A549 (cell line): Measurements from ENCODE around the gene ANKAR. TPM values are rescaled to one million over a fixed set of nuclear protein-coding genes. Genes with fewer than 3 reads are reported as not detected.

Source experiments
- ATAC-seq, 2 experiments: fragments of 200-7000 bp in 1 of 2; fragments of >200 bp in 1 of 2; cut with Nextera tagmentation in 1 of 2; cut with Tn5 transposase in 1 of 2; 3 replicates each; pipeline versions ENCODE4 v1.8.0 to v1.9.1; 2018 to 2020; ENCODE audit warnings: mild to moderate bottlenecking in 1 of 2, moderate library complexity in 1 of 2
- CTCF ChIA-PET: fragments of 300-600 bp; sonication (Branson Sonifier 250); formaldehyde crosslinking; extraction: SDS; loops from one replicate; lab custom pipeline; 2021; ENCODE audit warnings: antibody characterized with exemption, inconsistent platforms; lab: Yijun Ruan, JAX
- POLR2A ChIA-PET: fragments of 350-600 bp; formaldehyde crosslinking; extraction: SDS; loops from one replicate; lab custom pipeline; 2021; ENCODE audit warnings: antibody characterized with exemption, inconsistent platforms; lab: Yijun Ruan, JAX
- DNase-seq, 2 experiments: peaks; one replicate each; pipeline versions ENCODE4 v3.0.0 to v3.0.0-alpha.2; 2011 to 2016; ENCODE audit warnings: low read depth in 1 of 2, low spot score in 1 of 2
- FAIRE-seq: peaks from 2 replicates; lab custom pipeline; 2011; peaks lifted over from hg19 to GRCh38; lab: Jason Lieb, UNC
- H3K27ac ChIP-seq, 2 experiments: fragments of >200 bp; sonication (Bioruptor Twin); formaldehyde crosslinking; 3 replicates each; pipeline ENCODE4 v1.5.1; 2016 to 2017
- H3K4me1 ChIP-seq: fragments of >200 bp; sonication (Bioruptor Twin); formaldehyde crosslinking; 3 replicates; pipeline ENCODE4 v1.6.1; 2016
- H3K4me2 ChIP-seq: fragments of >200 bp; sonication (Bioruptor Twin); formaldehyde crosslinking; 3 replicates; pipeline ENCODE4 v1.6.1; 2016
- H3K4me3 ChIP-seq: fragments of >200 bp; sonication (Bioruptor Twin); formaldehyde crosslinking; 3 replicates; pipeline ENCODE4 v1.5.1; 2016
- H3K9me3 ChIP-seq: fragments of >200 bp; sonication (Bioruptor Twin); formaldehyde crosslinking; 3 replicates; pipeline ENCODE4 v1.6.1; 2016
- CBX8 ChIP-seq: fragments of 200-600 bp; sonication (generic); IDR thresholded peaks from 2 replicates; pipeline ENCODE4 v1.6.1; 2016
- CEBPB ChIP-seq, 2 experiments: fragments of >200 bp in 1 of 2; sonication (Bioruptor Twin) in 1 of 2; formaldehyde crosslinking in 1 of 2; IDR thresholded peaks; 2 replicates each; pipeline ENCODE4 v1.6.1; 2012 to 2016
- ELK1 ChIP-seq: fragments of 150-350 bp; IDR thresholded peaks from 2 replicates; pipeline ENCODE4 v1.6.1; 2014; ENCODE audit warnings: low read depth, mild to moderate bottlenecking, low read length
- HEYL ChIP-seq: fragments of 250-450 bp; sonication (Bioruptor Pico); IDR thresholded peaks from 2 replicates; pipeline ENCODE4 v1.8.0; 2021; ENCODE audit warnings: mild to moderate bottlenecking, moderate library complexity
- HOXA7 ChIP-seq: fragments of 250-450 bp; sonication (Bioruptor Pico); IDR thresholded peaks from 2 replicates; pipeline ENCODE4 v1.5.0; 2020; ENCODE audit warnings: mild to moderate bottlenecking, moderate library complexity
- MAZ ChIP-seq: fragments of 150-350 bp; IDR thresholded peaks from 2 replicates; pipeline ENCODE4 v1.6.1; 2014; ENCODE audit warnings: antibody characterized with exemption, low read depth, low read length, borderline replicate concordance
- NR3C1 ChIP-seq: fragments of >200 bp; sonication (Bioruptor Twin); formaldehyde crosslinking; IDR thresholded peaks from 3 replicates; pipeline ENCODE4 v1.6.1; 2017
- RAD21 ChIP-seq, 2 experiments: fragments of >200 bp in 1 of 2; sonication (Bioruptor Twin) in 1 of 2; formaldehyde crosslinking in 1 of 2; IDR thresholded peaks in 1 of 2; conservative IDR thresholded peaks in 1 of 2; 2 replicates in 1 of 2; 3 replicates in 1 of 2; pipeline ENCODE4 v1.6.1; 2012 to 2018; ENCODE audit warnings: inconsistent platforms in 1 of 2
- RFX5 ChIP-seq: fragments of 450-650 bp; IDR thresholded peaks from 2 replicates; pipeline ENCODE4 v1.7.1; 2014; ENCODE audit warnings: antibody characterized with exemption, mild to moderate bottlenecking, moderate library complexity
- SMC3 ChIP-seq: fragments of >200 bp; sonication (Bioruptor Twin); formaldehyde crosslinking; IDR thresholded peaks from 3 replicates; pipeline ENCODE4 v1.6.1; 2018; ENCODE audit warnings: inconsistent platforms
- ZSCAN20 ChIP-seq: fragments of 250-450 bp; sonication (Bioruptor Pico); IDR thresholded peaks from 2 replicates; pipeline ENCODE4 v1.8.0; 2022; ENCODE audit warnings: mild to moderate bottlenecking, moderate library complexity
- WGBS: methylation state at CpG from one replicate; pipeline ENCODE4 v1.1.6; 2017; ENCODE audit errors: missing lambda C conversion rate; 5-methylcytosine and 5-hydroxymethylcytosine counted together
- polyA plus RNA-seq, 4 experiments: library from polyadenylated mRNA; depleted of rRNA in 3 of 4; stranded (reverse); fragments of >200 nt; fragmentation: RNase III in 1 of 4; extraction: RNeasy Plus Mini Kit Qiagen cat#74134 plus additional on column Dnase treatment in 1 of 4; gene quantifications; 2 replicates in 3 of 4; 3 replicates in 1 of 4; pipeline ENCODE4 v1.2.3, GENCODE V29; 2011 to 2017
- TF ChIP-seq, protein P1 (sequence below): fragments of >200 bp; sonication (Bioruptor Twin); formaldehyde crosslinking; IDR thresholded peaks from 3 replicates; pipeline ENCODE4 v1.5.1; 2016
- TF ChIP-seq, protein P2 (sequence below): fragments of >200 bp; sonication (Bioruptor Twin); formaldehyde crosslinking; IDR thresholded peaks from 2 replicates; pipeline ENCODE4 v1.6.1; 2016
- TF ChIP-seq, protein P3 (sequence below): fragments of 250-450 bp; sonication (Bioruptor Pico); IDR thresholded peaks from 2 replicates; pipeline ENCODE4 v1.5.0; 2021; ENCODE audit warnings: mild to moderate bottlenecking, moderate library complexity, borderline replicate concordance

ANKAR gene
- polyA plus RNA-seq, 2 of the 4 experiments (the other 2 are of a cell fraction), result 2.2 to 4.8 TPM

- Histone ChIP-seq H3K4me3 (no peak overlapping the region), H3K4me1 (peaks cover 16% of the 10 kb centered on the region; the same call in 2 of the 3 replicates), H3K4me2 (no peak overlapping the region), H3K27ac (0 out of 6 replicates have a peak overlapping the region, but pooled peaks of 1 of the 2 experiments have one; percentile 5), H3K9me3 (no peaks in the 10 kb centered on the region)
- FAIRE-seq (no peak), DNase-seq (peak in 1 of 2 experiments; percentile 51), ATAC-seq (peak; percentile 52 to 76; a peak in 4 of 6 replicates)
- CTCF ChIA-PET, result interaction anchor here (0.7 to 3.1 kb wide), 12 partner anchors 11 to 165 kb away, joined by 3 to 9 read pairs (median 4); partner anchors contain the start of gene ASNSD1
- POLR2A ChIA-PET, result interaction anchor here (2.1 kb wide), 1 partner anchor 49 kb away, joined by 15 read pairs; the partner anchor contains the start of gene SLC40A1
- TF ChIP-seq RFX5, result no peak
- TF ChIP-seq CBX8, result no peak
- no peak for TF ChIP-seq ELK1
- TF ChIP-seq MAZ, result no peak
- peak; percentile 35 to 55; a peak in 2 of 5 replicates for TF ChIP-seq RAD21 (conservative IDR thresholded peaks at IDR 0.05 in 1 of 2, IDR thresholded peaks at IDR 0.05 in 1 of 2)
- TF ChIP-seq, protein P1, sequence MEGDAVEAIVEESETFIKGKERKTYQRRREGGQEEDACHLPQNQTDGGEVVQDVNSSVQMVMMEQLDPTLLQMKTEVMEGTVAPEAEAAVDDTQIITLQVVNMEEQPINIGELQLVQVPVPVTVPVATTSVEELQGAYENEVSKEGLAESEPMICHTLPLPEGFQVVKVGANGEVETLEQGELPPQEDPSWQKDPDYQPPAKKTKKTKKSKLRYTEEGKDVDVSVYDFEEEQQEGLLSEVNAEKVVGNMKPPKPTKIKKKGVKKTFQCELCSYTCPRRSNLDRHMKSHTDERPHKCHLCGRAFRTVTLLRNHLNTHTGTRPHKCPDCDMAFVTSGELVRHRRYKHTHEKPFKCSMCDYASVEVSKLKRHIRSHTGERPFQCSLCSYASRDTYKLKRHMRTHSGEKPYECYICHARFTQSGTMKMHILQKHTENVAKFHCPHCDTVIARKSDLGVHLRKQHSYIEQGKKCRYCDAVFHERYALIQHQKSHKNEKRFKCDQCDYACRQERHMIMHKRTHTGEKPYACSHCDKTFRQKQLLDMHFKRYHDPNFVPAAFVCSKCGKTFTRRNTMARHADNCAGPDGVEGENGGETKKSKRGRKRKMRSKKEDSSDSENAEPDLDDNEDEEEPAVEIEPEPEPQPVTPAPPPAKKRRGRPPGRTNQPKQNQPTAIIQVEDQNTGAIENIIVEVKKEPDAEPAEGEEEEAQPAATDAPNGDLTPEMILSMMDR, result 0 out of 3 replicates have a peak, but pooled peaks have one; percentile 11
- TF ChIP-seq, protein P2, sequence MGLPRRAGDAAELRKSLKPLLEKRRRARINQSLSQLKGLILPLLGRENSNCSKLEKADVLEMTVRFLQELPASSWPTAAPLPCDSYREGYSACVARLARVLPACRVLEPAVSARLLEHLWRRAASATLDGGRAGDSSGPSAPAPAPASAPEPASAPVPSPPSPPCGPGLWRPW, result no peak
- peak; percentile 34; the same call in 1 of the 3 replicates for TF ChIP-seq SMC3
- no peak for TF ChIP-seq HEYL (CRISPR knock-in tag)
- TF ChIP-seq, protein P3, sequence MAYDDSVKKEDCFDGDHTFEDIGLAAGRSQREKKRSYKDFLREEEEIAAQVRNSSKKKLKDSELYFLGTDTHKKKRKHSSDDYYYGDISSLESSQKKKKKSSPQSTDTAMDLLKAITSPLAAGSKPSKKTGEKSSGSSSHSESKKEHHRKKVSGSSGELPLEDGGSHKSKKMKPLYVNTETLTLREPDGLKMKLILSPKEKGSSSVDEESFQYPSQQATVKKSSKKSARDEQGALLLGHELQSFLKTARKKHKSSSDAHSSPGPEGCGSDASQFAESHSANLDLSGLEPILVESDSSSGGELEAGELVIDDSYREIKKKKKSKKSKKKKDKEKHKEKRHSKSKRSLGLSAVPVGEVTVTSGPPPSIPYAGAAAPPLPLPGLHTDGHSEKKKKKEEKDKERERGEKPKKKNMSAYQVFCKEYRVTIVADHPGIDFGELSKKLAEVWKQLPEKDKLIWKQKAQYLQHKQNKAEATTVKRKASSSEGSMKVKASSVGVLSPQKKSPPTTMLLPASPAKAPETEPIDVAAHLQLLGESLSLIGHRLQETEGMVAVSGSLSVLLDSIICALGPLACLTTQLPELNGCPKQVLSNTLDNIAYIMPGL (CRISPR knock-in tag), result no peak
- 92% methylated on average over 9 of the region's 9 CpGs for WGBS
Observed at GRCh38 chr2:189628817-189629530, 45.5 kb upstream of the ANKAR start.

DNA sequence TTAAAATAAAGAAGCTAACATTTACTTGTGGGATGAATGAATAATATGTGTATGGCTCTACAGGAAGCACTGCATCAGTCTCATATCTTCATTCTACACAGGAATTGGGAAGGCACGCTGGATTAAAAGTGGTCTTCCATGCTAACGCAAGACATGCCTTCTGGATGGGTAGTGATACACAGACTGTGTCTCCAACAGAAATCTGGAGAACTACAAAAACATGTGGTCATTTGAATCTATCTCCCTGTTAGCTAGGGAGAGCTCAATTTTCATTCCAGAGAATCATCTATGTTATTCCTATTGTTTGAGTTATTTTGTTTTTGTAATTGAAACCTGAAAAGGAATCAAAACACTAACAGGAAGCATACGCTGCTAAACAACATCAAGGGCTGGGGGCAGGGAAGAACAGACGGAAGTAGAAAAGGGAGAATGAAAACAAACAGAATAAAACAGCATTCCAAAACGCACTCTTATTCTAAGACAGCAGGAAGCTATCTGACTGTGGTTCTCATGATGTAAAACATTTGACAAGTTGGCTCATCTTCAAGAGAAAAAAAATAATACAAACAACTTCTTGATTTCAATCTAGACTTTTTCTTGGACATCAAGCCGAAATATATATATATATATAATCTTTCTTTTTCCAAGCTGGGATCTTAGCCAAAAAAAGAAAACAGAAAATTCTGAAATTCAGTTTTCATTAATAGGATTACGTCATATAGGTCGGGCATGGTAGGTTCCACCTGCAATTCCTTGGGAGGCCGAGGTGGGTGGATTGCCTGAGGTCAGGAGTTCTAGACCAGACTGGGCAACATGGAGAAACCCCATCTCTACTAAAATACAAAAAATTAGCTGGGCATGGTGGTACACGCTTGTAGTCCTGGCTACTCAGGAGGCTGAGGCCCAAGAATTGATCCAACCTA lies 44.7 kb upstream of the ANKAR start:
- ATAC-seq, result no peak; a peak in 1 of 6 replicates
- no peak overlapping the region for H3K4me3 ChIP-seq
- peaks cover 16% of the 10 kb centered on the region; the same call in 2 of the 3 replicates for H3K4me1 ChIP-seq
- no peak overlapping the region for H3K27ac ChIP-seq
- TF ChIP-seq ZSCAN20 (no peak), NR3C1 (no peak), CEBPB (IDR thresholded peaks at IDR 0.05) (no peak), HOXA7 (CRISPR knock-in tag) (no peak)
- TF ChIP-seq, protein P1, result 0 out of 3 replicates have a peak, but pooled peaks have one; percentile 1
- ChIA-PET POLR2A (interaction anchor here (2.1 kb wide), 1 partner anchor 49 kb away, joined by 15 read pairs; the partner anchor contains the start of gene SLC40A1), CTCF (interaction anchor here (0.8 to 3.1 kb wide), 11 partner anchors 12 to 166 kb away, joined by 3 to 9 read pairs (median 4); partner anchors contain the start of gene ASNSD1)
- WGBS, result 69% methylated on average over 10 of the region's 10 CpGs
- no peaks in the 10 kb centered on the region for H3K9me3 ChIP-seq
- H3K4me2 ChIP-seq, result no peak overlapping the region
- no peak for FAIRE-seq
- DNase-seq, result no peak
